GM18870 (cell line): ENCODE results near the gene ZNF418.
"Not testable (repeated sequence)": the region's sequence is repeated elsewhere in the genome, so short reads cannot be mapped to it uniquely, and the experiment has no call there.

Source experiments
- ATAC-seq: cut with Tn5 transposase; IDR thresholded peaks from one replicate; pipeline ENCODE4 v1.9.1; 2021; ENCODE audit warnings: moderate library complexity; ENCODE audit not compliant: unreplicated experiment

Gene ZNF418

GRCh38 chr19:57890706-57891105, 44.5 kb downstream of the ZNF418 start:
- not testable (repeated sequence) for ATAC-seq

DNA sequence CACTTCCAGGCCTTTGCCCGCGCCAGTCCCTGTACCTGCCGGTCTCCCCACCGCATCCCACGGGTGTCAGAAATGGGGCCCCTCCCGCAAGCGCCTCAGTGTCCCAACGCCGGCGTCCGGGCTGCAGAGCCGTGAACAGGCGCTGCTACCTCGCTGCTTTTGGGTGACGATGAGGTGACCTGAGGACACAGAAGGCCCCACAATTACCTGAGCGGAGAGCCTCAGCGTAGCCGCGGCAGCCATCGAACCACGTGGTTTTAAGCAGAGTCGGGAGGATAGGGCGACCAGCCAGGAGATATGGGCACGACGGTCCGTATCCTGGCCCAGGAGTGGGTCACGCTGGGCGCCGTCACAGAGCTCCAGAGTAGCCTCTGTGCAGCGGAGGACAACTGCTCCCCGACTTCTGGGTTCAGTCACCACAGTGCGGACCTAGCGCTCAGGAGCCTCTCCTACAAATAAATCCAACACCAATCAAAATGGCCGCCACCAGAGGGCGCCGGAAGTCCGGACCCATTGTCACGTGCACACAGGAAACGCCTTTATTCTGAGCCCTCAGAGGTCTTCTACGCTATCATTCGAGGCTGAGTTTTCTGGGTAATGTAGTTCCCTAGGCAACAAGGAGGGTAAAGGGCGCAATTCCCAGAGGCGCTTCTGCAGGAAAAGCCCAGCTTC, 46.5 kb downstream of the ZNF418 start, which contains the start of gene ZNF814:
ZNF814 (minus strand) TSS at position 478 of the 672 bp plus-strand sequence; CDS start at position 243, 235 bp downstream.
- ATAC-seq: peak; percentile 61

GRCh38 chr19:57888107-57888559, 47.1 kb downstream of the ZNF418 start:
- ATAC-seq: no peak

GRCh38 chr19:57887195-57887941, 47.8 kb downstream of the ZNF418 start:
- no peak for ATAC-seq

DNA sequence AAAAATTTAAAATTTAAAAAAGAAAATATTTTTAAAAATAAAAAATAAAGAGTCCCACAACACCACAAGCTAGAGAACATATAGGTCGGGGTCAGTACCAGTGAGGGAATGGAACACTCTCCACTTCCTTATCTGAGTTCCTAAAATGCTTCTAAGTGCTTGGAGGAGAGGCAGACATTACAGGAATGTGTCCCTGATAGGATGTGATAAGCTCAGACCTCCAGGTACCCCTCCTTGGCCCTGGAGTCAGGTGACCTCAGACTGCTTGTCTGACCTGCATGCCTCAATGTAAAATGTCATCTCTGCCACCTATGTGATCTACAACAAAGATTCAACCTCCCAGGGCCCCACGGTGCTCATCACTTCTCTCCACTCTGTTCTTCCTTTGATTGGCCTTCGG, 49.2 kb downstream of the ZNF418 start:
- ATAC-seq: no peak

DNA sequence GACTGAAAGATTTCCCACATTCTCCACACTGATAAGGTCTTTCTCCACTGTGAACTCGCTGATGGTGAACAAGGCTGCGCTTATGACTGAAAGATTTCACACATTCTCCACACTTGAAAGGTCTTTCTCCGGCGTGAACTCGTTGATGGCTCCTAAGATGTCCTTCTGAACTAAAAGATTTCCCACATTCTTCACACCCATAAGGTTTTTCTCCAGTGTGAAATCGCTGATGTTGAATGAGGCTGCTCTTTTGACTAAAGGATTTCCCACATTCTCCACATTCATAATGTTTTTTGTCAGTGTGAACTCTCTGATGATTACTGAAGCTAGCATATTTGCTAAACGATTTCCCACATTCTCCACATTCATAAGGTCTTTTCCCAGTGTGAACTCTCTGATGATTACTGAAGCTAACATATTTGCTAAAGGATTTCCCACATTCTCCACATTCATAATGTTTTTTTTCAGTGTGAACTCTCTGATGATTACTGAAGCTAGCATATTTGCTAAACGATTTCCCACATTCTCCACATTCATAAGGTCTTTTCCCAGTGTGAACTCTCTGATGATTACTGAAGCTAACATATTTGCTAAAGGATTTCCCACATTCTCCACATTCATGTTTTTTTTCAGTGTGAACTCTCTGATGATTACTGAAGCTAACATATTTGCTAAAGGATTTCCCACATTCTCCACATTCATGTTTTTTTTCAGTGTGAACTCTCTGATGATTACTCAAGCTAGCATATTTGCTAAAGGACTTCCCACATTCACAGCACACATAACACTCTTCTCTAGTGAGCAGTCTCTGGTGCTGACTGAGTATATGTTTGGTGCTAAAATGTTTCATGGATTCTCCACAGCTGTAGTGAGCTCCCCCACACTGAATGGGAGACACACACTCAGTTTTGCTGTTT, 61.1 kb downstream of the ZNF418 start:
- ATAC-seq: not testable (repeated sequence)

GRCh38 chr19:57872450-57872849, 62.8 kb downstream of the ZNF418 start:
- no peak for ATAC-seq
